Prostate gland (tissue), 2 donors: ENCODE data around the gene SETD6.

Source experiments
- CTCF ChIP-seq, 4 experiments: fragments of 200-600 bp in 2 of 4; fragments of 450-650 bp in 2 of 4; sonication (generic) in 2 of 4; IDR thresholded peaks; 1 replicate in 3 of 4; 2 replicates in 1 of 4; pipeline ENCODE4 v1.5.1; 2016 to 2019; ENCODE audit warnings: antibody characterized with exemption in 4 of 4, mild to moderate bottlenecking in 2 of 4, moderate library complexity in 2 of 4
- POLR2A ChIP-seq: fragments of 450-650 bp; IDR thresholded peaks from one replicate; pipeline ENCODE4 v1.6.1; 2016; ENCODE audit warnings: antibody characterized with exemption, mild to moderate bottlenecking
- POLR2AphosphoS5 ChIP-seq: sonication (generic); formaldehyde crosslinking; IDR thresholded peaks from one replicate; pipeline ENCODE4 v1.6.1; 2017; ENCODE audit warnings: antibody characterized with exemption

GRCh38 chr16:58485184-58485887 is 30.0 kb upstream of the SETD6 start:
- TF ChIP-seq POLR2AphosphoS5, result no peak
- no peak for TF ChIP-seq CTCF (IDR thresholded peaks at IDR 0.05)
- TF ChIP-seq POLR2A, result no peak
